ENCODE measurements around the gene DAGLA.
"Not testable (repeated sequence)": the region's sequence is repeated elsewhere in the genome, so short reads cannot be mapped to it uniquely, and the experiment has no call there.

The DAGLA gene, protein sequence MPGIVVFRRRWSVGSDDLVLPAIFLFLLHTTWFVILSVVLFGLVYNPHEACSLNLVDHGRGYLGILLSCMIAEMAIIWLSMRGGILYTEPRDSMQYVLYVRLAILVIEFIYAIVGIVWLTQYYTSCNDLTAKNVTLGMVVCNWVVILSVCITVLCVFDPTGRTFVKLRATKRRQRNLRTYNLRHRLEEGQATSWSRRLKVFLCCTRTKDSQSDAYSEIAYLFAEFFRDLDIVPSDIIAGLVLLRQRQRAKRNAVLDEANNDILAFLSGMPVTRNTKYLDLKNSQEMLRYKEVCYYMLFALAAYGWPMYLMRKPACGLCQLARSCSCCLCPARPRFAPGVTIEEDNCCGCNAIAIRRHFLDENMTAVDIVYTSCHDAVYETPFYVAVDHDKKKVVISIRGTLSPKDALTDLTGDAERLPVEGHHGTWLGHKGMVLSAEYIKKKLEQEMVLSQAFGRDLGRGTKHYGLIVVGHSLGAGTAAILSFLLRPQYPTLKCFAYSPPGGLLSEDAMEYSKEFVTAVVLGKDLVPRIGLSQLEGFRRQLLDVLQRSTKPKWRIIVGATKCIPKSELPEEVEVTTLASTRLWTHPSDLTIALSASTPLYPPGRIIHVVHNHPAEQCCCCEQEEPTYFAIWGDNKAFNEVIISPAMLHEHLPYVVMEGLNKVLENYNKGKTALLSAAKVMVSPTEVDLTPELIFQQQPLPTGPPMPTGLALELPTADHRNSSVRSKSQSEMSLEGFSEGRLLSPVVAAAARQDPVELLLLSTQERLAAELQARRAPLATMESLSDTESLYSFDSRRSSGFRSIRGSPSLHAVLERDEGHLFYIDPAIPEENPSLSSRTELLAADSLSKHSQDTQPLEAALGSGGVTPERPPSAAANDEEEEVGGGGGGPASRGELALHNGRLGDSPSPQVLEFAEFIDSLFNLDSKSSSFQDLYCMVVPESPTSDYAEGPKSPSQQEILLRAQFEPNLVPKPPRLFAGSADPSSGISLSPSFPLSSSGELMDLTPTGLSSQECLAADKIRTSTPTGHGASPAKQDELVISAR

DNA sequence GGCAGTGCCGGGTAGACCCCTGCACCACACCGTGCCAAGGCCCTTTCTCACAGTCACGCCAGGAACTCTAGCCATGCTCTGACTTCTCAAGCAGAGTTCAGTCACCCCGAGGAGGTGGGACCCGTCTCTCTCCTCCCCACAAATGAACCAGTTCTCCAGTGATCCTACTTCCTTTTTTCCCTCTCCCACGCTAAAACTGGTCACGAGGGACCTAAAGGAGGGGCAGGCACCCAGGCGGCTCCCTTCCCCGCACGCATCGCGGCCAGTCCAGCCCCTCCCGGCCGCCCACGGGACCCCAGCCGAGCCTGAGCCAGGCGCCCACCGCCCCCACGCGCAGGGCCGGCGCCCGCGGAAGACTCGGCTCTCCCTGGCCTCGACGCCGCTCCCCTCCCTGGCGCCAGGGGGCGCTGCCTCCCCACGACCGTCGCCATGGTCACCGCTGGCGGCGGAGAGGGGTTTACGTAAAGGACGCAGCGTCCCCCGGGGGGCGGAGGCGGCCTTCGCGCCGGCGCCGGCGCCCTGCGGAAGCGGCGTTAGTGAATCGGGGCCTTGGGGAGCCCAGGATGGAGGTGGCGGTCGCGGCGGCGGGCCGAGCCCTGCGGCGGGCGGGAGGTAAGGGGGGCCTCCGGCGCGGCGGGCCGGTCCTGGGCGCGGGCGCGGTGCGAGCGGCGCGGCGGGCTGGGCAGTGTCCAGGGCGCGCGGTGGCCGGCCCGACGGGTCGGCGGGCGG lies at the start of gene DAGLA:
TSS of gene DAGLA (plus strand) at position 499 of the 729 bp plus-strand sequence. CDS start 39,765 bp downstream, outside the sequence.
- no peak for DNase-seq

DNA sequence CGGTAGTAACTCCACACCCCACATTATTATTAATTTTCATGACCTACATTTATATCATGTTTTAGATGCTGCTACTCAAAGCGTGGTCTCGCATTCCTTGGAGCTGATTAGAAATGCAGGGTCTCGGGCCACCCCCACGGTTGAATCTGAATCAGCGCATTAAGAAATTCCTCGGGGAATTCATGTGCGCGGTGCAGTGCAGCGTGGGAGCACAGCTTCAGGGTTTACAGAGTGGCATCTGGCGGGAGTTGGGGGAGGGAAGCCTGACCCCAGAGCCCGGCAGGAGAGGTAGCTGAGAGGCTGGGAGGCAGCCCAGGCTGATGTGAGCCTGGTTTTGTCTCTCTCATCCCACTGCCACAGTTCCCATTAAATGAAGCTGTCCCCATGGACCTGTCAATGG lies 48.1 kb upstream of the DAGLA start:
- no peak for DNase-seq

DNA sequence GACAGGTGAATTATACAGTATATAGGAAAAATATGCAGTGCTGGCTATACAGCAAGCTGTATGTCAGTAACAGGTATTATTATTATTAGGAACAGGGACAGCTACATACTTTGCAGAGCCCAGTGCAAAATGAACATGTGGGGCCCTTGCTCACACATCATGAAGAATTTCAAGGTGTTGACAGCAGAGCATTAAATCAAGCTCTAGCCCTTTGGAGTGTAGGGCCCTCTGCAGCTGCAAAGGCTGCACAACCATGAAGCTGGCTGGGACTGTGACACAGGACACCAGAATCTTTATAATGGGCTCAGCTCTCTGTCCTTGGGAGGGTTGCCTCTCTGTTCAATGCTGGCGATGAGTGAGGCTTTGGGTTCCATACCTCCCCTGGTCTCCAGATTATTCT lies 44.9 kb upstream of the DAGLA start:
- no peak for DNase-seq

DNA sequence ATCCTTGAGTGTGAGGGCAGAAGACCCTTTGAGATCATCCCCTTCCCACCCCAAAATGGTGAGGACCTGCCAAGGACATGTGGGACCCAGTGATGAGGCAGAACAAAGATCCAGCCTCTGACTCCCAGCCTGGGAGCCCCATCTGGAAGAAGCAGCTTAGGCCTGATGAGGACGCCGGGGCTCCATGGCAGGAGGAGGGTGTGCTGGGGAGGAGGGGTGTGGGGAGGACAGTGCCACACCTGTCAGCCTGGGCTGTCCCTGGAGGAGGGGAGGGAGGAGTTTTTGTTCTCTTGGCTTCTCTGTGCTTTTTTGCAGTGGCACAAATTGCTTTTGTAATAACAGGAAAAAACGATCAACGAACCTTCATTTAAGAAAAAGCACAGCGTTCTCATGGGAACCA lies 44.4 kb upstream of the DAGLA start:
- DNase-seq = no peak

DNA sequence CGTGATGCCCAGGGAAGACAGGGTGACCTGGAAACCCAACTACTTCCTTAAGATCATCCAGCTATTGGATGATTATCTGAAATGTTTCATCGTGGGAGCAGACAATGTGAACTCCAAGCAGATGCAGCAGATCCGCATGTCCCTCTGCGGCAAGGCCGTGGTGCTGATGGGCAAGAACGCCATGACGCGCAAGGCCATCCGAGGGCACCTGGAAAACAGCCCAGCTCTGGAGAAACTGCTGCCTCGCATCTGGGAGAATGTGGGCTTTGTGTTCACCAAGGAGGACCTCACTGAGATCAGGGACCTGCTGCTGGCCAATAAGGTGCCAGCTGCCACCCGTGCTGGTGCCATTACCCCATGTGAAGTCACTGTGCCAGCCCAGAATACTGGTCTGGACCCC lies 43.5 kb upstream of the DAGLA start:
- no peak for DNase-seq

DNA sequence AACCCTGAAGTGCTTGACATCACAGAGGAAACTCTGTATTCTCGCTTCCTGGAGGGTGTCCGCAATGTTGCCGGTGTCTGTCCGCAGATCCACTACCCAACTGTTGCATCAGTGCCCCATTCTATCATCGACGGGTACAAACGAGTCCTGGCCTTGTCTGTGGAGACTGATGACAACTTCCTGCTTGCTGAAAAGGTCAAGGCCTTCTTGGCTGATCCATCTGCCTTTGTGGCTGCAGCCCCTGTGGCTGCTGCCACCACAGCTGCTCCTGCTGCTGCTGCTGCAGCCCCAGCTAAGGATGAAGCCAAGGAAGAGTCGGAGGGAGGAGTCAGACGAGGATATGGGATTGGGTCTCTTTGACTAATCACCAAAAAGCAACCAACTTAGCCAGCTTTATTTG lies 42.9 kb upstream of the DAGLA start:
- DNase-seq = no peak

DNA sequence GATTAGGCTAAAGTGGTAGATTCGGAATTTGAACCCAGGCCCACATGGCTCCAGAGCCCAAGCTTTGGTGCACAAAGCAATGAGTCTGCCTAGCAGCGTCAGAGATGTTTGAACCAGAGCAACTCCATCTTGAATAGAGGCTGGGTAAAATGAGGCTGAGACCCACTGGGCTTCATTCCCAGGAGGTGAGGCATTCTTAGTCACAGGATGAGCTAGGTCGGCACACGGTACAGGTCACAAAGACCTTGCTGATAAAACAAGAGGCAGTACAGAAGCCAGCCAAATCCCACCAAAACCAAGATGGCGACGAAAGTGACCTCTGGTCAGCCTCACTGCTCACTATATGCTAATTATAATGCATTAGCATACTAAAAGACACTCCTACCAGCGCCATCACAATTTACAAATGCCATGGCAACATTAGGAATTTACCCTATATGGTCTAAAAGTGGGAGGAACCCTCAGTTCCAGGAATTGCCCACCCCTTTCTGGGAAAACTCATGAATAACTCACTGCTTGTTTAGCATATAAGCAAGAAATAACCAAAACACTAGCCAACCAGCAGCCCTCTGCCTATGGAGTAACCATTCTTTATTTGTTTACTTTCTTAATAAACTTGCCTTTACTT lies 40.3 kb upstream of the DAGLA start:
- no peak for DNase-seq

DNA sequence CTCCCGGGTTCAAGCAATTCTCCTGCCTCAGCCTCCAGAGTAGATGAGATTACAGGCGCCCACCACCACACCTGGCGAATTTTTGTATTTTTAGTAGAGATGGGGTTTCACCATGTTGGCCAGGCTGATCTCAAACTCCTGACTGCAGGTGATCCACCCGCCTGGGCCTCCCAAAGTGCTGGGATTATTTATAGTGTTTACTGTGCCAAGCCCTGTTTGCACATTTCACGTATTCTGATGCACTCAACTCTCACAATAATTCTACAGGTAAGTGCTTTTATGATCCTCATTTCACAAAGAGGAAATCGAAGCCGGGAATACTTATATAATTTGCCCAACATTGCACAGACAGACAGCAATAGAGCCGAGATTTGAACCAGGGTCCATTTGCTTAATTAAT lies 38.0 kb upstream of the DAGLA start:
- DNase-seq = no peak

DNA sequence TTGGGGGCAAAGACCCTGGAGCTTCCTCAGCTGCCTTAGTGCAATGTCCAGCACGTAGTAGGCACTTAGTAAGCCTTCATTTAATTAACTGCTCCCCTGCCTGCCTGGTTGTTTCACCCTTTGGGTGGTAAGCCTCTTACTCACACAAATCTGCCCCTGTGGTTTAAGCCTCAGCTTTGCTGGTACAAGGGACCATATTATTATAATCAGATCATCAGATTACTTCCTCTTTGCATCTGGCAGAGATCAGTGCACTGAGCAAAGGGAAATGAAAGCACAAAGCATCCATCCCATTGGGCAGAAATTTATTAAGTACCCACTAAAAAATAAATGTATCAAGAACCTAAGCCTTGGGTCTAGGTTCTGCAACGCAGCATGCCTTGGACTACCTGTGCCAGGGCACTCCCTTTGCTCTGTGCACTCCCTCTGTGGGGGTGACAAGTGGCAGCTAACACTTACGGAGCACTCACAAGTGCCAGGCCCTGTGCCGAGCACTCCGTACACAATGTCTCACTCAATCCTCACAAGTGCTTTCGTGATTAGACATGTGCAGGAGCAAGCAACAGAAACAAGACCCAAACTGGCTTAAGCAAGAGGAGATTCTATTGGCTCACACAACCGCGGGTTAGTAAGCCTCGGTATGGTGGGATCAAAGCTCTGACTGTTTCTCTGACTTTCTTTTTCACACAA lies 34.9 kb upstream of the DAGLA start:
- no peak for DNase-seq

DNA sequence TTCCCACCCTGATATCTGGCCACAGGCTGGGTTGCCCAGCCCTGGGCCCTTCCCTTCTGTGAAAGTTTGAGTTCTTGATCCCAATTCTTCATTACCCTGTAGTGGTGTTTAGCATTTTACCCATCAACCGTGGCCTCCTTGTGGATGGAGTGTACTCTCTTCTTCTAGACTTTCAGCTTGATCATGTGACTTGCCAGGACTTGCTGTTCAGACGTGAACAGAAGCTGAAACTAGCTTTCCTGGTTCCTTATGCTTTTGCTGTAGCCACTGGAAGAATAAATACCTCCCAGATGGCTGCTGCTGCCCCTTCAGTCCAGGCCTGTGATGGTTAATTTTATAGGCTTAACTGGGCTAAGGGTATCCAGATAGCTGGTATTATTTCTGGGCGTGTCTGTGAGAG lies 32.7 kb upstream of the DAGLA start:
- no peak for DNase-seq

DNA sequence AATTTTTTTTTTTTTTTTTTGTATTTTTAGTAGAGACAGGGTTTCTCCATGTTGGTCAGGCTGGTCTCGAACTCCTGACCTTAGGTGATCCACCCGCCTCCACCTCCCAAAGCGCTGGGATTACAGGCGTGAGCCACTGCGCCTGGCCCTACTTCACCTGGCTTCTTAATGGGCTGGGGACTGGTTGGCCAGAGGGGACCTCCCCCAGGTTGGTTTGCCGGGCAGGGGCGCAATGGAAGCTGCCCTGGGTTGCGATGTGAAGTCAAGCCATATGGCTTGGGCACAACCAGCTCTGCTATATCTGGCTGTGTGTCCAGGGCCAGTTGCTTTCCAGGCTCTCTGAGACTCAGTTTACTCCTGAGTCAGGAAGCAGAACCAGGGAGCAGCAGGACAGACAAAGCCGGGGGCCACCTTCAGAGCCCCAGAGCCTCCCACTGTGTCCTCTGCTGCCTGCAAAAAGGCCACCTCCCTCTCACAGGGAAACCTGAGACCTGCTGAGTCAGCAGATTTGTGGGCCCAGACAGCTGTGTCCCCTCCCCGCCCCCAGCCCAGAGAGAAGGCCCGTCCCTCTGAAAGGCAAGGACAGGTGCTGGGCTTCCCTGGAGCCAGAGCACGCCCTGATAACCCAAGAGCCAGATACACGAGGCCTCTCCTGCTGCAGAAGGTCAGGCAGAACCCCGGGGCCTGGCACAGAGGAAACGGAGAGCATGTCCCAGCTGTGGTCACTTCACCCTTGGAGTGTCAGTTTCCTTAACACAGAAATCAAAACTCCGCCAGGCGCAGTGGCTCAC lies 29.2 kb upstream of the DAGLA start:
- DNase-seq = no peak

DNA sequence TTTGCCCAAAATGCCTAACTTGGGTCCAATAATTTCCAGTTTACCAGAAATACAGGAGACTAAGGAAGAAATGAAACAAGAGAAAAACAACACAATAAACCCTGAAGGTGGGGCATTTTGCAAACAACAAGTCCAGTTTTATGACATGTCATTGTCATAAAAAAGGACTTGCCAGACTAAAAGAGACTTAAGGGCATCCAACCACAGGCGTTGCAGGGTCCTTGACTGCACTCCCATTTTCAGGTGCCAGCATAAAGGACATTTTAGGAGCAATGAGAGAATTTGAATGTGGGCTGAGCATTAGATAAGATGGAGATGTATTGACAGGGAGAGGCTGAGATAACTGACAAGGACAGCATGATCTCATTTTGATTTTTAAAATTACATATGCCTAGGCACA lies 28.1 kb upstream of the DAGLA start:
- no peak for DNase-seq

DNA sequence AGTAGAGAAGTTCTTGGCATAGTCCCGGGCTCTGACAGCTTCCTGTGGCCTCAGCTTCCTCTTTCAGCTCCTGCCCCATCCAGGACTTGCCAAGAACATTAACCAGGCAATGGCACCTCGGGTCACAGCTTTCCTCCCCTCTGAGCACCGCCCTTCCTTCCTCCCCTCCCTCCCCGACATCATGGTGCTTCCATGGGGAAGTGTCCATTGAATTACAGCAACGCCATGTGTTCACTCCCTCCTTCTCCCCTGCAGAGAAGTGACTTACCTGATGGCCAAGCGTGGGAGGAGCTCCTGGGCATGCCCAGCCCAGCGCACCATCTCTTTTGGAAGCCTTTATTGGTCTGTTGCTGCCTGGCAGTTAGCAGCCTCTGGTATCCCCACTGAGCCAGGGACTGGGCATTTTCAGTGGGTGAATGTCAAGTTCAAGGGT lies 25.8 kb upstream of the DAGLA start:
- DNase-seq = no peak

DNA sequence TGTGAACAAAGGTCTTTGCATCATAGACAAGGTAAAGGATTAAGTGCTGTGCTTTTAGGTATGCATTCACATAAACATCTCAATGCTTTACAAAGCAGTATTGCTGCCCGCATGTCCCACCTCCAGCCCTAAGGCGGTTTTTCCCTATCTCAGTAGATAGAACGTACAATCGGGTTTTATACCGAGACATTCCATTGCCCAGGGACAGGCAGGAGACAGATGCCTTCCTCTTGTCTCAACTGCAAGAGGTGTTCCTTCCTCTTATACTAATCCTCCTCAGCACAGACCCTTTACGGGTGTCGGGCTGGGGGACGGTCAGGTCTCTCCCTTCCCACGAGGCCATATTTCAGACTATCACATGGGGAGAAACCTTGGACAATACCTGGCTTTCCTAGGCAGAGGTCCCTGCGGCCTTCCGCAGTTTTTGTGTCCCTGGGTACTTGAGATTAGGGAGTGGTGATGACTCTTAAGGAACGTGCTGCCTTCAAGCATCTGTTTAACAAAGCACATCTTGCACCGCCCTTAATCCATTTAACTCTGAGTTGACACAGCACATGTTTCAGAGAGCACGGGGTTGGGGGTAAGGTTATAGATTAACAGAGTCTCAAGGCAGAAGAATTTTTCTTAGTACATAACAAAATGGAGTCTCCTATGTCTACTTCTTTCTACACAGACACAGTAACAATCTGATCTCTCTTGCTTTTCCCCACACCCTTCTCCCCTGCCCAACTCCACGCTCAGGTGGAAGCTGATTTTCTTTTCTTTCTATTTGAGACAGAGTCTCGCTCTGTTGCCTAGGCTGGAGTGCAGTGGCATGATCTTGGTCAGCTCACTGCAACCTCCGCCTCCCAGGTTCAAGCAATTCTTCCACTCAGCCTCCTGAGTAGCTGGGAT lies 24.7 kb upstream of the DAGLA start:
- not testable (repeated sequence) for DNase-seq

DNA sequence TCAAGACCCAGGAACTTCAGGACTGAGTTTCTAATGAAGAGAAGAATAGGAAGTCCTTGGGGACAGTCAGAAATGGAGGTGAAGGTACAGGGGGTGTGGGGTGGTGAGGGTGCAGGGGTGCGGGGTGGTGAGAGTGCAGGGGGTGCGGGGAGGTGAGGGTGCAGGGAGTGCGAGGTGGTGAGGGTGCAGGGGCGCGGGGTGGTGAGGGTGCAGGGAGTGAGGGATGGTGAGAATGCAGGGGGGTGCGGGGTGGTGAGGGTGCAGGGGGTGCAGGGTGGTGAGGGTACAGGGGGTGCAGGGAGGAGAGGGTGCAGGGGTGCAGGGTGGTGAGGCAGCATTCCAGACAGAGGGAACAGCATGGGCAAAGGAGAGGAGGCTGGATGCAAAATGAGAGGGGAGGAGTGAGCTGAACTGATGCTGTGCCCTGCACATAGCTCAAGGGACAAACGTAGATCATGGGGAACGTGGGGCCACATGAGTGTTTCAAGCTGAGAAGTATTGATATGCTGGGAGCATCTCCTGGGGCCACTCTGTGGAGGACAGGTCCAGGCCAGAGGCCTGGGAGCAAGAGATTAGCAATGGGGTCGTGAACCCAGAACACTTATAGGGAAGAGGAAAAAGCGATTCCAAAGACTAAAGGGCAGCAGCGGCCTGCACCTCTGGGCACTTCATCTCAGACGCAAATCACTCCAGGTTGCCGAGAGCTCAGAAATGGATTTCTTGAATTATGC lies 23.7 kb upstream of the DAGLA start:
- no peak for DNase-seq

DNA sequence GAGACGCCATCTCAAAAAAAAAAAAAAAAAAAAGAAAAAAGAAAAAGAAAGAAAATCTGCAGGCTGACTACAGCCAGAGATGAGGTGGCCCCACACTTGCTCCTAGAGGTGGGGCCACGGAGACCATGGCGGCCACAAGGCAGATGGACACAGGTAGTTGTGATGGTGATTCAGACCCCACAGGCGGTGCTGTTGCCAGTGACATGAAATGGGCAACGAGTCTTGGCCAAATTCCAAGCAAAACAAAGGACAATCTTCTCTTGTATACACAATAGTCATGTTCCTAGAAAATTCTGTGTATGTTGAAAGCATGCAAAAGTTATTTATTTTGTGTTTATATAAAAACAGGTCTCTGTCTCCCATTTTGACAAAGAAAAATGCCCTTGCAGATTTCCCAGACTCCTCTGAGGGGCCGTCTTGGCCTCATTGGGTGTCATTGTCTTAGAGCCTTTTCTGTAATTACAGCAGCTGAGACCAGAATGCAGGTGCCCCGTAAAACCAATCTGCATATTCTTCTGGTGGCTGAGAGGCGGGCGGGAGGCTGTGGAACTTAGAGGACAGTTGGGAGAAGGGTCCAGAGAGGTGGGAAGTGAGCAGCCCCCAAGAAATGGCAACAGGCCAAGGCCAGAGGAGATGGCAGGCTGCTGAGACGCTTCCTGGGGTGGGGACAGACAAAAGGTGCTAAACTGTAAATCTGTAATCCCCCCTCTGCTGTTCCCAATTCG lies 22.5 kb upstream of the DAGLA start:
- no peak for DNase-seq

DNA sequence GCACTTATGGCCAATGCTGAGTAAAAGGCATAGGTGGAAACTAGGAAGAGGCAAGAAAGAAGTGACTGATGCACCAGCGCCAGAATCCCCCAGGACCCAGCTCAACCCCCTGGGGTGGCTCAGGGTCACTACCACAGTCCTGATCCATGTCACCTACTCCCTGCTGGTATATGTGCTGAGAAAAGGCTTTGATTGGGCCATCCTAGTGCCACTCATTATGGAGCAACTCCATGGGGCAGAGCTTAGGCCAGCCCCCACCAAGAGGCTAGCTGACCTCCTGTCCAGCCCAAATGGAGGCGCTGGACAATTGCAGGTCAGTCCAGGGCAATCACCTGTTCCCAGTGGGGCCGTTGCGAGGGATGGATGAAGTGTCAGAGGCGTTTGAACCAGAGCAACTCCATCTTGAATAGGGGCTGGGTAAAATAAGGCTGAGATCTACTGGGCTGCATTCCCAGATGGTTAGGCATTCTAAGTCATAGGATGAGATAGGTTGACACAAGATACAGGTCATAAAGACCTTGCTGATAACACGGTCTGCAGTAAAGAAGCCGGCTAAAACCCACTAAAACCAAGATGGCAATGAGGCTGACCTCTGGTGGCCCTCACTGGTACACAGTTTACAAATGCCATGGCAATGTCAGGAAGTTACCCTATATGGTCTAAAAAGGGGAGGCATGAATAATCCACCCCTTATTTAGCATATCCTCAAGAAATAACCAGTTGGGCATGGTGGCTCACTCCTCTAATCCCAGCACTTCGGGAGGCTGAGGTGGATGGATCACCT lies 20.6 kb upstream of the DAGLA start:
- no peak for DNase-seq

DNA sequence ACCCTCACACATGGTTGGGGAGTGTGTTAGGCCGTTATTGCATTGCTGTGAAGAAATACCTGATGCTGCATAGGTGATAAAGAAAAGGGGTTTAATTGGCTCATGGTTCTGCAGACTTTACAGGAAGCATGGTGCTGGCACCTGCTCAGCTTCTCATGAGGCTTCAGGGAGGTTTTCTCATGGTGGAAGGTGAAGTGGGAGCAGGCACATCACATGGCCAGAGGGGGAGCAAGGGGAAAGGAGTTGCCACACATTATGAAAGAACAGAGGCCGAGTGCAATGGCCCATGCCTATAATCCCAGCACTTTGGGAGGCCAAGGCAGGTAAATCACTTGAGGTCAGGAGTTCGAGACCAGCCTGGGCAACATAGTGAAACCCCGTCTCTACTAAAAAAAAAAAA lies 19.2 kb upstream of the DAGLA start:
- not testable (repeated sequence) for DNase-seq

Measured in NK-92 treated with Interleukin-12 subunit alpha and Interleukin-12 subunit beta, amount 100 ng/mL, for 24 hours (cell line).